ENCODE data around the gene FEZF2. TPM values are rescaled to one million over a fixed set of nuclear protein-coding genes. Genes with fewer than 3 reads are reported as not detected.

The FEZF2 gene
- total and polyA plus RNA-seq, 2 experiments from 2014 or later = not detected

DNA sequence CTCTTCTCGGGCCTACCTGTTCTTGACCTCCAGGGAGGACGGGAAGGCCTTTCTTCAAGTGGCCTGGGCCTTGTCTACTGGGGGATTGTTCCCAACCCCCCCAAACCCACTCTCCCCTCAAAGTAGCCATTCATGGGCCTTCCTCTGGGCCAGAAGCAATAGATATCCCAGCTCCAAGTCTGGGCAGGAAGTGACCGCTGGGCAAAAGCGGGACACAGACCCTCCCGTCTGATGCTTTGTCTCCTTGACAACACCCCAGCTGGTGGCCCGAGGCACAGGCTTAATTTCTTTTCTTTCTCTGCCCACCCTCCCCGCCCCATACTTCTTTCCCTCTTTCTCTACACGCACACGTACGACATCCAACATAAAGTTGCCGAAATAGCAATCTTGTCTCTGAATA is 41.4 kb upstream of the FEZF2 start:
- Histone ChIP-seq H3K9me3 (ENCODE audit: low read depth) (no peaks in the 10 kb centered on the region), H3K9me2 (replicated peaks; ENCODE audit: insufficient read depth) (no peaks in the 10 kb centered on the region), H3K36me3 (replicated peaks; ENCODE audit: insufficient read depth, low read depth) (no peaks in the 10 kb centered on the region), H3K4me3 (no peak overlapping the region), H3K27ac (no peak overlapping the region), H3K79me2 (no peaks in the 10 kb centered on the region), H4K20me1 (ENCODE audit: insufficient read depth, poor library complexity, severe bottlenecking) (no peaks in the 10 kb centered on the region), H3K27me3 (peaks cover 4% of the 10 kb centered on the region), H3K4me2 (no peak overlapping the region), H2AFZ (no peak overlapping the region), H3K4me1 (ENCODE audit: insufficient read depth) (no peaks in the 10 kb centered on the region)
- TF ChIP-seq EZH2 (IDR thresholded peaks at IDR 0.05; ENCODE audit: borderline replicate concordance) = no peak
- 72% methylated on average over 11 of the region's 11 CpGs for WGBS (ENCODE audit: low lambda C conversion rate, missing lambda C conversion rate)
- DNase-seq (ENCODE audit: low spot score) = no peak

DNA sequence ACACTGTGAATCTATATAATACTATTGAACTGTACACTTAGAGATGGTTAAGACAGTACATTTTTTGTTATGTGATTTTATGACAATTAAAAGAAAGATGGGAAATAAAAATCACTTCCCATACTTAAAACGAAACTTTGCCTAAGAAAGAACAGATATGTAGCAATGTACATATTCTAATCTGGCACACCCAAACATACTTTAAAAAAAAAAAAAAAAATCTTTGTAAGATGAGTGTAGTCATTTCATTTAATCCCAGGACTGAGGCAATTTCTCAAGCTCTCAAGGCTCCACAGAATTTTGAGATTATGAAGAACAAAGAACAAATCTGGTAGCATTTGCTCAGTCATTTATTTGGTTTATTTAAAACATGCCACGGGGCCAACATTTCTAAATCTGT is 40.3 kb upstream of the FEZF2 start:
- TF ChIP-seq EZH2 (IDR thresholded peaks at IDR 0.05; ENCODE audit: borderline replicate concordance) (no peak), EZH2phosphoT487 (IDR thresholded peaks at IDR 0.05; ENCODE audit: low read depth, severe bottlenecking, unreplicated experiment) (no peak)
- TF ChIP-seq, protein P1, sequence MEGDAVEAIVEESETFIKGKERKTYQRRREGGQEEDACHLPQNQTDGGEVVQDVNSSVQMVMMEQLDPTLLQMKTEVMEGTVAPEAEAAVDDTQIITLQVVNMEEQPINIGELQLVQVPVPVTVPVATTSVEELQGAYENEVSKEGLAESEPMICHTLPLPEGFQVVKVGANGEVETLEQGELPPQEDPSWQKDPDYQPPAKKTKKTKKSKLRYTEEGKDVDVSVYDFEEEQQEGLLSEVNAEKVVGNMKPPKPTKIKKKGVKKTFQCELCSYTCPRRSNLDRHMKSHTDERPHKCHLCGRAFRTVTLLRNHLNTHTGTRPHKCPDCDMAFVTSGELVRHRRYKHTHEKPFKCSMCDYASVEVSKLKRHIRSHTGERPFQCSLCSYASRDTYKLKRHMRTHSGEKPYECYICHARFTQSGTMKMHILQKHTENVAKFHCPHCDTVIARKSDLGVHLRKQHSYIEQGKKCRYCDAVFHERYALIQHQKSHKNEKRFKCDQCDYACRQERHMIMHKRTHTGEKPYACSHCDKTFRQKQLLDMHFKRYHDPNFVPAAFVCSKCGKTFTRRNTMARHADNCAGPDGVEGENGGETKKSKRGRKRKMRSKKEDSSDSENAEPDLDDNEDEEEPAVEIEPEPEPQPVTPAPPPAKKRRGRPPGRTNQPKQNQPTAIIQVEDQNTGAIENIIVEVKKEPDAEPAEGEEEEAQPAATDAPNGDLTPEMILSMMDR (IDR thresholded peaks at IDR 0.05; ENCODE audit: poor library complexity) = no peak
- Histone ChIP-seq H3K4me1 (ENCODE audit: insufficient read depth) (no peaks in the 10 kb centered on the region), H3K9me3 (ENCODE audit: low read depth) (no peaks in the 10 kb centered on the region), H3K27me3 (peaks cover 4% of the 10 kb centered on the region), H3K4me3 (no peak overlapping the region), H3K9me2 (replicated peaks; ENCODE audit: insufficient read depth) (no peaks in the 10 kb centered on the region), H3K79me2 (no peaks in the 10 kb centered on the region), H3K36me3 (replicated peaks; ENCODE audit: insufficient read depth, low read depth) (no peaks in the 10 kb centered on the region), H3K27ac (no peak overlapping the region), H3K4me2 (no peak overlapping the region), H4K20me1 (ENCODE audit: insufficient read depth, poor library complexity, severe bottlenecking) (no peaks in the 10 kb centered on the region), H2AFZ (no peak overlapping the region)
- DNase-seq (ENCODE audit: low spot score) = no peak
- 82% methylated on average over 2 of the region's 2 CpGs for WGBS (ENCODE audit: low lambda C conversion rate, missing lambda C conversion rate)

DNA sequence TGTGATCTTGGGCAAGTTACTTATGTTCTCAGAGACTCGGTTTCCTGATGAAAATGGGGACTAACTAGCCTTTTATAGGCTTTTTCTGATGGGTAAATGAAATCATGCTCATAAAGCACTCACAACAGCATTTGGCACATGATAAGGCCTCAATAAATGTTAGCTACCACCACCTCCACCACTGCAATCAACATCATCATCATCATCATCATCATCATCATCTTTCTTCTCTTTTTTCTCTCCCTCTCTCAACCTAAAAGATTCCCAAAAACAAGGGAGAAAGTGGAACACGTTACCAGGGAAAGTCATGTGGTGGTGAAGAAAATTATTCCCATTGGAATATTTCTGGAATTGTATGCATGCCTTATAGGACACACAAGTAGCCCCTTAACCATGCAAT is 33.6 kb upstream of the FEZF2 start:
- Histone ChIP-seq H3K9me2 (replicated peaks; ENCODE audit: insufficient read depth) (no peaks in the 10 kb centered on the region), H3K27me3 (peaks cover 17% of the 10 kb centered on the region), H3K9me3 (ENCODE audit: low read depth) (no peaks in the 10 kb centered on the region), H3K79me2 (no peaks in the 10 kb centered on the region), H2AFZ (no peak overlapping the region), H3K4me3 (no peak overlapping the region), H3K36me3 (replicated peaks; ENCODE audit: insufficient read depth, low read depth) (no peaks in the 10 kb centered on the region), H3K27ac (no peak overlapping the region), H3K4me1 (ENCODE audit: insufficient read depth) (no peaks in the 10 kb centered on the region), H4K20me1 (ENCODE audit: insufficient read depth, poor library complexity, severe bottlenecking) (no peaks in the 10 kb centered on the region), H3K4me2 (no peak overlapping the region)
- TF ChIP-seq, protein P1 (IDR thresholded peaks at IDR 0.05; ENCODE audit: poor library complexity) = no peak
- no peak for TF ChIP-seq EZH2 (IDR thresholded peaks at IDR 0.05; ENCODE audit: borderline replicate concordance)
- no peak for TF ChIP-seq EZH2phosphoT487 (IDR thresholded peaks at IDR 0.05; ENCODE audit: low read depth, severe bottlenecking, unreplicated experiment)
- WGBS (ENCODE audit: low lambda C conversion rate, missing lambda C conversion rate) = 80% methylated on average over 2 of the region's 2 CpGs
- DNase-seq (ENCODE audit: low spot score) = no peak

DNA sequence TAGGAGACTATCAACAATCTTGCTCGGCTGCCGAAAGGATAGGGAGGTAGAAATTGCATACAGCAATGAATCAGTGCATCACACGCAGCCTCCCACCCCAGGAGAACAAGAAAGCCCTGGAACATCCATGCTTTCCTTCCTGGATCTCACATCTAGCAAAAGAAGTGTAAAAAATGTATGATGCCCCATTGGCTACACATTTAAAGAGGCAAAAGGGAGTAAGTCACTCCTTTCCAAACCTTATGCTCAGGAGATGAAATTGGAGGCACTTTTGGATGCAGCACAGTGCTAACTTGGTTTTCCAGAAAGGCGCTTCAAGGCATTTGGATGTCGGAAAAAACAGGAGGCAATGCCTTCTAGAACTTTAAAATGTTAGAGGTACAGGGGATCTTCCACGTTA is 32.2 kb upstream of the FEZF2 start:
- Histone ChIP-seq H3K36me3 (replicated peaks; ENCODE audit: insufficient read depth, low read depth) (no peaks in the 10 kb centered on the region), H3K4me3 (no peak overlapping the region), H2AFZ (no peak overlapping the region), H3K27ac (no peak overlapping the region), H3K9me3 (ENCODE audit: low read depth) (no peaks in the 10 kb centered on the region), H3K4me2 (no peak overlapping the region), H3K4me1 (ENCODE audit: insufficient read depth) (no peaks in the 10 kb centered on the region), H3K27me3 (peaks cover 13% of the 10 kb centered on the region), H3K9me2 (replicated peaks; ENCODE audit: insufficient read depth) (no peaks in the 10 kb centered on the region), H4K20me1 (ENCODE audit: insufficient read depth, poor library complexity, severe bottlenecking) (no peaks in the 10 kb centered on the region), H3K79me2 (no peaks in the 10 kb centered on the region)
- no peak for TF ChIP-seq EZH2 (IDR thresholded peaks at IDR 0.05; ENCODE audit: borderline replicate concordance)
- no peak for TF ChIP-seq EZH2phosphoT487 (IDR thresholded peaks at IDR 0.05; ENCODE audit: low read depth, severe bottlenecking, unreplicated experiment)
- TF ChIP-seq, protein P1 (IDR thresholded peaks at IDR 0.05; ENCODE audit: poor library complexity) = no peak
- no peak for DNase-seq (ENCODE audit: low spot score)
- WGBS (ENCODE audit: low lambda C conversion rate, missing lambda C conversion rate) = 92% methylated on average over 6 of the region's 6 CpGs
